ENCODE data around the gene SLC37A2. TPM values are rescaled to one million over a fixed set of nuclear protein-coding genes. Genes with fewer than 3 reads are reported as not detected.

Gene SLC37A2
- total RNA-seq, 2 experiments from 2014 or later: 0.91 to 1.1 TPM

Other genes starting within 250 kb of the SLC37A2 start
- gene ROBO3, start 197.9 kb upstream of the SLC37A2 start, total RNA-seq: 10 to 100 TPM in 1 of 2 experiments, 1 to 10 TPM in 1; 5.3 to 11.1 TPM
- not detected for gene ROBO4, start 165.4 kb upstream of the SLC37A2 start, total RNA-seq
- gene HEPN1, start 144.1 kb upstream of the SLC37A2 start, total RNA-seq: not detected
- not detected for gene HEPACAM, start 127.3 kb upstream of the SLC37A2 start, total RNA-seq
- 1 to 10 TPM; 5.6 to 9.4 TPM for gene CCDC15, start 109.1 kb upstream of the SLC37A2 start, total RNA-seq
- 10 to 100 TPM; 14.1 to 16.1 TPM for gene TMEM218, start 48.3 kb downstream of the SLC37A2 start, total RNA-seq
- not detected for gene PKNOX2, start 101.4 kb downstream of the SLC37A2 start, total RNA-seq

All from activated CD8-positive, alpha-beta memory T cell treated with anti-CD3 and anti-CD28 coated beads, Interleukin-2, amount 10 ng/mL, durations not matched to agents 7 days and 5 days (primary cell).